Ishikawa (cell line): ENCODE results near the gene ANKRD16.

ENCODE experiments used
- CEBPB ChIP-seq: IDR thresholded peaks from 2 replicates; pipeline ENCODE4 v1.6.1; 2012
- CREB1 ChIP-seq: IDR thresholded peaks from 2 replicates; pipeline ENCODE4 v1.6.1; 2012; ENCODE audit warnings: low read depth
- EGR1 ChIP-seq: IDR thresholded peaks from 2 replicates; pipeline ENCODE4 v1.6.1; 2012
- EP300 ChIP-seq: IDR thresholded peaks from 2 replicates; pipeline ENCODE4 v1.6.1; 2012; ENCODE audit warnings: borderline replicate concordance
- FOXM1 ChIP-seq: IDR thresholded peaks from 2 replicates; pipeline ENCODE4 v1.6.1; 2012; ENCODE audit warnings: low read depth, borderline replicate concordance
- NFIC ChIP-seq: IDR thresholded peaks from 2 replicates; pipeline ENCODE4 v1.6.1; 2012
- RAD21 ChIP-seq: IDR thresholded peaks from 2 replicates; pipeline ENCODE4 v1.6.1; 2012; ENCODE audit warnings: low read depth
- TAF1 ChIP-seq: IDR thresholded peaks from 2 replicates; pipeline ENCODE4 v1.6.1; 2012; ENCODE audit warnings: low read depth, mild to moderate bottlenecking
- TCF12 ChIP-seq: IDR thresholded peaks from 2 replicates; pipeline ENCODE4 v1.6.1; 2012; ENCODE audit warnings: low read depth
- TEAD4 ChIP-seq: IDR thresholded peaks from 2 replicates; pipeline ENCODE4 v1.6.1; 2012
- YY1 ChIP-seq: IDR thresholded peaks from 2 replicates; pipeline ENCODE4 v1.6.1; 2012; ENCODE audit warnings: low read depth
- ZBTB7A ChIP-seq: IDR thresholded peaks from 2 replicates; pipeline ENCODE4 v1.6.1; 2012; ENCODE audit warnings: low read depth
- TF ChIP-seq, protein P1 (sequence below): IDR thresholded peaks from 2 replicates; pipeline ENCODE4 v1.6.1; 2012; ENCODE audit warnings: low read depth, mild to moderate bottlenecking
- TF ChIP-seq, protein P2 (sequence below): IDR thresholded peaks from 2 replicates; pipeline ENCODE4 v1.6.1; 2012
- TF ChIP-seq, protein P3 (sequence below): IDR thresholded peaks from 2 replicates; pipeline ENCODE4 v1.6.1; 2012

The ANKRD16 gene

DNA sequence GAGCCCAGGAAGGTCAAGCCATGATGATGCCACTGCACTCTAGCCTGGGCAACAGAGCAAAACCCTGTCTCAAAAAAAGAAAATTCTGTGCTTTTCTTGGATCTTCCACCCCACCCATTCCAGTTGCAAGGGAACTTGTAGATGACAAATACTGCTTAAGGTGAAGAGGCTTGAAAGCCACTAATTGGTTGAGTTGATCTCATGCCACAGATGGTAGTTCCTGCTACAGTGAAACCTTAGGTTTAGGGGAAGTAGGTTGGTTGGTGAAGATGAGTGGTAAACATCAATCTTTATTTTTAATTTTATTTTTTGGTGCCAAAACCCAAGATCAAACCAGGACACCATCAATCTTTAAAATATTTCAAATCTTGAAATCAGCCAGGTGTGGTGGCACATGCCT lies 73.5 kb downstream of the ANKRD16 start:
- TF ChIP-seq EGR1: no peak
- no peak for TF ChIP-seq CEBPB
- TF ChIP-seq, protein P1, sequence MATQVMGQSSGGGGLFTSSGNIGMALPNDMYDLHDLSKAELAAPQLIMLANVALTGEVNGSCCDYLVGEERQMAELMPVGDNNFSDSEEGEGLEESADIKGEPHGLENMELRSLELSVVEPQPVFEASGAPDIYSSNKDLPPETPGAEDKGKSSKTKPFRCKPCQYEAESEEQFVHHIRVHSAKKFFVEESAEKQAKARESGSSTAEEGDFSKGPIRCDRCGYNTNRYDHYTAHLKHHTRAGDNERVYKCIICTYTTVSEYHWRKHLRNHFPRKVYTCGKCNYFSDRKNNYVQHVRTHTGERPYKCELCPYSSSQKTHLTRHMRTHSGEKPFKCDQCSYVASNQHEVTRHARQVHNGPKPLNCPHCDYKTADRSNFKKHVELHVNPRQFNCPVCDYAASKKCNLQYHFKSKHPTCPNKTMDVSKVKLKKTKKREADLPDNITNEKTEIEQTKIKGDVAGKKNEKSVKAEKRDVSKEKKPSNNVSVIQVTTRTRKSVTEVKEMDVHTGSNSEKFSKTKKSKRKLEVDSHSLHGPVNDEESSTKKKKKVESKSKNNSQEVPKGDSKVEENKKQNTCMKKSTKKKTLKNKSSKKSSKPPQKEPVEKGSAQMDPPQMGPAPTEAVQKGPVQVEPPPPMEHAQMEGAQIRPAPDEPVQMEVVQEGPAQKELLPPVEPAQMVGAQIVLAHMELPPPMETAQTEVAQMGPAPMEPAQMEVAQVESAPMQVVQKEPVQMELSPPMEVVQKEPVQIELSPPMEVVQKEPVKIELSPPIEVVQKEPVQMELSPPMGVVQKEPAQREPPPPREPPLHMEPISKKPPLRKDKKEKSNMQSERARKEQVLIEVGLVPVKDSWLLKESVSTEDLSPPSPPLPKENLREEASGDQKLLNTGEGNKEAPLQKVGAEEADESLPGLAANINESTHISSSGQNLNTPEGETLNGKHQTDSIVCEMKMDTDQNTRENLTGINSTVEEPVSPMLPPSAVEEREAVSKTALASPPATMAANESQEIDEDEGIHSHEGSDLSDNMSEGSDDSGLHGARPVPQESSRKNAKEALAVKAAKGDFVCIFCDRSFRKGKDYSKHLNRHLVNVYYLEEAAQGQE: no peak
- TF ChIP-seq, protein P2, sequence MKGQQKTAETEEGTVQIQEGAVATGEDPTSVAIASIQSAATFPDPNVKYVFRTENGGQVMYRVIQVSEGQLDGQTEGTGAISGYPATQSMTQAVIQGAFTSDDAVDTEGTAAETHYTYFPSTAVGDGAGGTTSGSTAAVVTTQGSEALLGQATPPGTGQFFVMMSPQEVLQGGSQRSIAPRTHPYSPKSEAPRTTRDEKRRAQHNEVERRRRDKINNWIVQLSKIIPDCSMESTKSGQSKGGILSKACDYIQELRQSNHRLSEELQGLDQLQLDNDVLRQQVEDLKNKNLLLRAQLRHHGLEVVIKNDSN: no peak
- TF ChIP-seq TCF12: no peak
- TF ChIP-seq FOXM1: no peak
- TF ChIP-seq CREB1: no peak
- TF ChIP-seq TAF1: no peak
- TF ChIP-seq, protein P3, sequence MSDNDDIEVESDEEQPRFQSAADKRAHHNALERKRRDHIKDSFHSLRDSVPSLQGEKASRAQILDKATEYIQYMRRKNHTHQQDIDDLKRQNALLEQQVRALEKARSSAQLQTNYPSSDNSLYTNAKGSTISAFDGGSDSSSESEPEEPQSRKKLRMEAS: no peak
- no peak for TF ChIP-seq TEAD4
- no peak for TF ChIP-seq EP300
- TF ChIP-seq YY1: no peak
- no peak for TF ChIP-seq RAD21
- TF ChIP-seq ZBTB7A: no peak
- no peak for TF ChIP-seq NFIC

DNA sequence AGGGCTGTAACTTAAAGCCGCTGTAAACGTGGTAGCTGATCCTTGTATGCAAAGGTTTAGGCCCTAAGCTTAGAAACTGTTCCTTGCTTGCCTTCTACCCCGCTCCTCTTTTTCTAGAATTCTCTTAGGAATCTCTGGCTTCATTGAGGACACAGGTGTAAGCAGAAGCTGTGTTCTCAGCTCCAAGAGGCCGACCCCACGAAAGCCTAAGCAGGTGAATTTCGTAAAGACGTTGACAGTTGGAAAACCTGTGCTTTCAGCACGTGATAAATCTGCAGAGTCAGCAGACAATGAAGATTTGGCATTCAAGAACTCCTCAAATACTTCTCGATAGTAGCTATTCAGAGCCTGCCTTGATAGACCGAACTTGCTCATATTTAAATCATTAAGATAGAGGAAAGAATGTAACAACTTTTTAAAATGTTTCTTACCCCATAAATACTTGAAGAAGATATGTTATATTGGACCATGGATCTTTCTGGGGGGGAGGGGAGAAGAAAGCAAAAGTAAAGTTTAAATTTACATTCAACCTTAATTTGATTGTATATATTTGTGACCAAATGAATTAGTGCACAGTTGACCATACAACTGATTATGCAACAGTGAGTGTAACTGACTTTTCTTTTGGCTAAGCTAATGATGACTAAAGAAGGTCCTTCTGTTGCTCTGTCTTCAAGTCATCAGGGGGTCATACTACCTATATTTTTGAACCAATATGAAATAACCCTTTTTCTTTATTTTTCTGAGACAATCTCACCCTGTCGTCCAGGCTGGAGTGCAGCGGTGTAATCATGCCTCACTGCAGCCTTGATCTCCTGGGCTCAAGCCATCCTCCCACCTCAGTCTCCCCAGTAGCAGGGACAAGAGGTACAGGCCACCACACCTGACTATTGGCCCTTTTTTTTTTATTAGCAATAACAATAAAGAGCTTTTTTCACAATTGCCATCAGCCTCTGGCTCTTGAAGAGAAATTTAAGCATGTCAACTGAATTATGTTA lies 75.3 kb downstream of the ANKRD16 start:
- TF ChIP-seq RAD21 (no peak), TEAD4 (no peak), YY1 (no peak), FOXM1 (no peak), EP300 (no peak), ZBTB7A (no peak)
- TF ChIP-seq, protein P1: no peak
- TF ChIP-seq, protein P2: no peak

DNA sequence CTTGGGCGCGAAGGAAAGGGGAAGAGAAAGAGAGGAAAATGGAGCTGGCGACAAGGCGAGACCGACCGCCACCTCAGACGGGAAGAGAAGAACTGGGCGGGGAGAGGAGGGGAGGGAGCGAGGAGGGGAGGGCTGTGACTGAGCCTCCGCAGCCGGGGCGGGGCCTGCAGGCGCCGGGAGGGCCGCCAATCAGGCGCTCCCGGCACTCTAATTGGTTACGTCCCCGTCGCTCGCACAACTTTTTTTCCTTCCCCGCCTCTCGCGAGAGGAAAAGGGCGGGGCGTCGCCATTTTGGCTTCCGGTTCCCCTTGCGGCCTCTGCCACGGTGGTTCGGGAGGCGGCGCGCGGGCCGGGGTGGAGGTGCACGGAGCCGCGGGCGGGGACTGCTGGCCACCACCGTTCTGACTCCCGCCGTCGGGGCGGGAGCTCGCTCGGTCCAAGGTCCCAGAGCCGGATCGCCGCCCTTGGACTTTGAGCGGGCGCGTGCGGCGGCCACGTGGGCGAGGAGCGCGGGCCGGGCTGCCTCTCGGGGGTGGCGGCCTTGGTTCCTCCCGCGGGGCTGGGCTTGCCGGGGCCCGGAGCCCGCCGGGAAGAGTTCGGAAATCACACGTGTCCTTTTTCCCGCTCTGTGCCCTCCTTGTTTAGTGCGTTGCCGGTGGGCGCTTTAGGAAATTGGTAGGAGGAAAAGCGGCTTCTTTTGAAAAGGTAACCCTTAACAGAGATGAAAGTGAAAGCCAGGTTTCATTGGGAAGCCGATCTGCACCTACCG lies 76.2 kb downstream of the ANKRD16 start, which contains the start of gene GDI2:
Gene GDI2 (minus strand): TSS at position 94 of the 769 bp plus-strand sequence. CDS start 176 bp downstream, outside the sequence.
- TF ChIP-seq CREB1 (no peak), CEBPB (no peak), EP300 (no peak), RAD21 (no peak), TCF12 (peak; percentile 19; the same call in 1 of the 2 replicates), TAF1 (peak; percentile 93), YY1 (peak; percentile 87), EGR1 (no peak), TEAD4 (no peak; the same call in 1 of the 2 replicates)
- TF ChIP-seq, protein P3: peak; percentile 97
- TF ChIP-seq, protein P1: no peak
- TF ChIP-seq, protein P2: peak; percentile 77
